Ectodermal cell (in vitro differentiated cells): ENCODE data around the gene GSE1.

Experiments
- H3K27ac ChIP-seq: 2 replicates; pipeline ENCODE4 v1.7.0; 2013; ENCODE audit warnings: mild to moderate bottlenecking, low read depth, low read length; ENCODE audit not compliant: insufficient read depth, poor library complexity, severe bottlenecking
- H3K27me3 ChIP-seq: 2 replicates; pipeline ENCODE4 v1.7.0; 2013; ENCODE audit warnings: mild to moderate bottlenecking, low read length; ENCODE audit not compliant: insufficient read depth, control insufficient read depth, poor library complexity, severe bottlenecking
- H3K36me3 ChIP-seq: one replicate; pipeline ENCODE4 v1.7.0; 2013; ENCODE audit warnings: low read length; ENCODE audit not compliant: control insufficient read depth, insufficient read depth
- H3K4me1 ChIP-seq: one replicate; pipeline ENCODE4 v1.7.0; 2013; ENCODE audit warnings: low read length; ENCODE audit not compliant: control insufficient read depth, insufficient read depth
- H3K4me3 ChIP-seq: 2 replicates; pipeline ENCODE4 v1.7.0; 2013; ENCODE audit warnings: low read depth, low read length, control low read depth; ENCODE audit not compliant: insufficient read depth
- H3K9me3 ChIP-seq: 2 replicates; pipeline ENCODE4 v1.7.0; 2013; ENCODE audit warnings: mild to moderate bottlenecking, low read length, moderate library complexity; ENCODE audit not compliant: control insufficient read depth
- WGBS, 2 experiments: methylation state at CpG; one replicate each; pipeline ENCODE4 v1.1.7; 2013; ENCODE audit warnings: missing lambda C conversion rate in 2 of 2; 5-methylcytosine and 5-hydroxymethylcytosine counted together

GSE1 gene

DNA sequence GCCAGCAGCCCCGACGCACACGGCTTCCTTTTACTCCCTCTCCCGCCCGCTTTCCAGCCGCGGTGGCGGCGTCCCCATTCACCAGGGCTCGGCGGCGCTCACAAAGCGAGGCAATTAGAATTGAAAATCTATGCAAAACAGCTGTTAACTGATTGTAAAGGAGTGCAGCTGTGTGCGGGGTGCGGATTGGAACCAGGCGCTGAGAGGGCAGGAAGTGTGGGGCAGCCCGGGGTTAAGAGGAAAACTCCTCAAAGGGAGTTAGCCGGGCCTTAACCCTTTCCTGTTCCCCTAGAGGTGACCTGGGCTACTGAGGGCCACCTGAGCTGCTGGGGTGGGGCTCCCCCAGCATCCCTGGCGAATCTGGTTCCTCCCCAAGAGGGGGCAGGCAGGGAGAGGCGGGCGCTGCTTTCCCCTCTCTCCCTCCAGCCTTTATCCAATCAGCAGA, 5.8 kb upstream of the GSE1 start:
- no peaks in the 10 kb centered on the region for H3K36me3 ChIP-seq
- peaks cover 47% of the 10 kb centered on the region for H3K27me3 ChIP-seq
- H3K9me3 ChIP-seq: no peaks in the 10 kb centered on the region
- 3 to 4% methylated on average over 21 of the region's 21 CpGs for WGBS, 2 experiments
- H3K4me1 ChIP-seq: peaks cover 40% of the 10 kb centered on the region
- no peak overlapping the region for H3K4me3 ChIP-seq
- peak overlapping the region; percentile 26 for H3K27ac ChIP-seq

GRCh38 chr16:85607796-85608514, 5.2 kb upstream of the GSE1 start:
- Histone ChIP-seq H3K4me1 (peaks cover 36% of the 10 kb centered on the region), H3K4me3 (no peak overlapping the region)
- 62 to 63% methylated on average over 14 of the region's 14 CpGs for WGBS, 2 experiments

DNA sequence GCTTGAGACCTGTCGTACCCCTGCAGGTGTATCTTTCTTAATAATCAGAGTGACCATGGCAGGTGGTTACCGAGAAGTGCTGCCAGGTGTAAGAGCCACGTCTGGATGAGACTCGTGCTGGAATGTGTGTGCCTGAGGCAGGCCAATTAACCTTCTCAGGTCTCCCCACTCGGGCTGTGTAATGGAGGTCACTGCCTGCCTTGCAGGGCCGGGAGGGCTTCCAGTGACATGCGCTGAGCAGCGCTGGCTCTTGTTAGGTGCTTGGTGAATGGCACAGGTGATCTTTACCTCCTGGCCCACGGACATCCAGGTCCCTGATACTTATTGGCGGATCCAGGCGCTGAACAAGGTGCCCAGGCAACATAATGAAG, 4.6 kb upstream of the GSE1 start:
- no peaks in the 10 kb centered on the region for H3K9me3 ChIP-seq
- WGBS, 2 experiments: 83 to 84% methylated on average over 11 of the region's 11 CpGs
- H3K4me3 ChIP-seq: no peak overlapping the region
- H3K27ac ChIP-seq: no peak overlapping the region
- H3K36me3 ChIP-seq: no peaks in the 10 kb centered on the region
- peaks cover 56% of the 10 kb centered on the region for H3K27me3 ChIP-seq
- H3K4me1 ChIP-seq: peaks cover 31% of the 10 kb centered on the region

More at GRCh38 chr16:85607796-85608514, 5.2 kb upstream of the GSE1 start:
- H3K27me3 ChIP-seq: peaks cover 54% of the 10 kb centered on the region
- H3K36me3 ChIP-seq: no peaks in the 10 kb centered on the region
- peak overlapping the region; percentile 26 for H3K27ac ChIP-seq
- H3K9me3 ChIP-seq: no peaks in the 10 kb centered on the region

DNA sequence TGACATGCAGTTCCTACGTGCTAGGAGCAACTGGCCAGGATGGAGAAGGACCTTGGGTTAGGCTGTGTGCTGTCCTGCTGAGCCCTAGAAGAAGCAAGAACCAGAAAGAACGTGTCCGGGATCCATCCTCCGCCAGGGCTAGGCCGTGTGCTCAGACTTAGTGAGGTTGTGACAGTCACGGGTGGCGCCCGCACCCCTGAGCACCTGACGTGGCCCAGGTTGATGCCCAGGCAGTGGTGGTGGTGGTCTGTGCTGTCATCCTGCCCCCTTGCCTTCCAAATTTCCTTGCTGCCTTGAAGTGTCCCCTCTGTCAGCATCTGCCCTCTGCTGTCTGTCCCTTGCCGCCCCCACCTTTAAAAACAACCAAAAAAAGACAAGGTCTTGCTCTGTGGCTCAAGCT, 4.2 kb upstream of the GSE1 start:
- 90 to 91% methylated on average over 10 of the region's 10 CpGs for WGBS, 2 experiments
- Histone ChIP-seq H3K27me3 (peaks cover 56% of the 10 kb centered on the region), H3K36me3 (no peaks in the 10 kb centered on the region), H3K9me3 (no peaks in the 10 kb centered on the region), H3K27ac (no peak overlapping the region), H3K4me3 (no peak overlapping the region), H3K4me1 (peaks cover 31% of the 10 kb centered on the region)

DNA sequence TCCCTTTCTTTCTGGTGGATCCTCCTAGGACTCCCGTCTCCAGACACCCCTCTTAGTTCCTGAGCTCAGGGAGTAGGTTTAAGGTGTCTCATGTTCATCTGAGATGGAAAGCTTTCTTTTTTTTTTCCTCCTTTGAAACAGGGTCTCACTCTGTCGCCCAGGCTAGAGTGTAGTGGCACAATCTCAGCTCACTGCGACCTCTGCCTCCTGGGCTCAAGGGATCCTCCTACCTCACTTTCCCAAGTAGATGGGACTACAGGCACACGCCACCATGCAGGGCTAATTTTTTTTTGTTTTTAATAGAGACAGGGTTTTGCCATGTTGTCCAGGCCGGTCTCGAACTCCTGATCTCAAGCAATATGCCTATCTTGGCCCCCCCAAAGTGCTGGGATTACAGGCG, 3.6 kb upstream of the GSE1 start:
- WGBS, 2 experiments: 86 to 90% methylated on average over 6 to 7 of the region's 7 CpGs
- H3K27me3 ChIP-seq: peaks cover 61% of the 10 kb centered on the region
- H3K4me1 ChIP-seq: peaks cover 34% of the 10 kb centered on the region
- H3K36me3 ChIP-seq: no peaks in the 10 kb centered on the region
- H3K4me3 ChIP-seq: no peak overlapping the region
- H3K9me3 ChIP-seq: no peaks in the 10 kb centered on the region
- H3K27ac ChIP-seq: no peak overlapping the region

GRCh38 chr16:85610059-85610445, 3.1 kb upstream of the GSE1 start:
- peaks cover 39% of the 10 kb centered on the region for H3K4me1 ChIP-seq
- H3K36me3 ChIP-seq: no peaks in the 10 kb centered on the region
- no peak overlapping the region for H3K27ac ChIP-seq
- H3K4me3 ChIP-seq: no peak overlapping the region
- H3K27me3 ChIP-seq: peaks cover 66% of the 10 kb centered on the region
- WGBS, 2 experiments: 61 to 64% methylated on average over 11 of the region's 11 CpGs
- no peaks in the 10 kb centered on the region for H3K9me3 ChIP-seq

DNA sequence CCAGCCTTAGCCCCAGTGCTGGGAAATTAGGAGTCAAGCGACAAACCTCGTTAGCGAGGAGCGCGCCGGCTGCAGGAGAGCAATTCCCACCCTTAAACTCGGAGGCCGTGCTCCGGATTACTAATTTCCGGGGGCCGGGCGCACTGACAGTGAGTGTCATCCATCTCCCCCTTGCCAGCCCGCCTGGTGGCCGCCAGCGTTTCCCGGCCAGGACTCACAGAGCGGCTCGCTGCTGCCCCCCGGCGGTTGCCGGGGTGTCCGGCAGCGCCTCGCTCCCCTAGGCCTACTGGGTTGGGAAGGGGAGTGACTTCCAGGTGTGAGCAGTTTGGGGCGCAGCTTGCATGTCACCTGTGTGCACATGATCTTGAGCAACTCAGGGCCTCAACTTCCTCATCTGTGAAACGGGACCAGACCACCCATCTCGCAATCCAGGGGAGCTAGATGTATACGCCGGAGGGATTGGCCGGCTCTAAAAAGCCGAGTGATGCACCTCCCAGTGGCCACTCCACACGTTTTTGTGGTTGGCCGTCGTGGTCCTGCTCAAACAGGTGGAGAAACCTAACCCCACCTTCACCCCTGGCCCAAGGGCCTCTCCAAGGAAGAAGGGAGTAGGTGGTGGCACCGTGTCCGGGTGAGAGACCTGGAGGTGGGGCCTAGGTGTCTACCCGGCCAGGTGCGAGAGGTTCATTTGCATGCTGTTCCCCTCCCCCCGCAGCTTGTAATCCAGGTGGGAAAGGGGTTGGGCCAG, 2.5 kb upstream of the GSE1 start:
- Histone ChIP-seq H3K4me3 (no peak overlapping the region), H3K9me3 (no peaks in the 10 kb centered on the region), H3K27ac (no peak overlapping the region), H3K27me3 (peaks cover 71% of the 10 kb centered on the region), H3K4me1 (peaks cover 42% of the 10 kb centered on the region), H3K36me3 (no peaks in the 10 kb centered on the region)
- 1 to 2% methylated on average over 39 of the region's 39 CpGs for WGBS, 2 experiments

DNA sequence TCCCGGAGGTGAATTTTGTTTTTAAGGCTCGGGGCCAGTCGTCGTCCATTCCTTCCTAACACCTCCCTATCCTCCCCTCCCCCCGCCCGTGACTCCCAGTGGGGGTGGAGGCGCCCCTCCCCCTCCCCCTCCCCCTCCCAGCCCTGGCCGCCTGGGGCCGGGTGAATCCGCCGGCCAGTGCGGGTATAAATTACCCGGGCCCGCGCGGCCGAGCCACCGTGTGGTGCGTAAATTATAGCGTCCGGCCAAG, 2.0 kb upstream of the GSE1 start:
- Histone ChIP-seq H3K27ac (peak overlapping the region; percentile 3), H3K4me1 (peaks cover 42% of the 10 kb centered on the region), H3K27me3 (peaks cover 76% of the 10 kb centered on the region), H3K9me3 (no peaks in the 10 kb centered on the region), H3K36me3 (no peaks in the 10 kb centered on the region), H3K4me3 (peak overlapping the region; percentile 39)
- WGBS, 2 experiments: 0 to 1% methylated on average over 17 to 19 of the region's 21 CpGs

DNA sequence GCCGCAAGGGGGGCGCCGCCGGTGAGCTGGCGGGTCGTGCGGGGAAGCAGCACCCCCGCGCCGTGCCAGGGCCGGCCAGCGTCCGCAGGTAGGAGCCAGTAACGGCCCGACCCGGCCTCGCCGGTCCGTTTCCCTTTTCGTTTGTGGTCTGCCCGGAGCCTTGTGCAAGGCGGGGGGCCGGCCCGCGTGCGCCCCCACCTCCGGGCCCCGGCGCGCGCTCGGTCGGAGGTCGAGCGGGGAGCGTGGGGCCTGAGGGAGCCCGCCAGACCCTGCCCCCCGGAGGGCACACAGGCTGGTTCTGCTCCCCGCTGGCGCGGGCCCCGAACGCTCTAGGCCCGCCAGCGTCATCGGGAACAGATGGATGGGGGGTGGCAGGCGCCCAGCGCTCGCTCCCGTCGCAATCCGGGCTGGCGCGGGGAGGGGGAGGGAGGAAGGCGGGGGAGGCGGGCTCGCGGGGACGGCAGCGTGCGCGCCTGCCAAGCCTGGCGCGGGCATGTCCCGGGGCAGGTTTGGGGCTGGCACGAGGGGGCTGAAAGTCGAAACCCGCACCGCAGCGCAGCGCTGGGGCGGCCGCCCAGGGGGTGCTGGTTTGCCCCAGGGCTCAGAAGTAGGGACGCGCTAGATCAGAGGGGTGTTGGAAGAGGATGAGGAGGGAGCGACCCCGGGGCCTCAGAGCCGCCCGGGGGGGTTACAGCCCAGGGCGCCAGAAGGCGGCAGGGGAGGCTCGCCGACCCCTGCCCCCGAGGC, 1.5 kb upstream of the GSE1 start:
- H3K27ac ChIP-seq: peak overlapping the region; percentile 3
- peaks cover 46% of the 10 kb centered on the region for H3K4me1 ChIP-seq
- 0 to 1% methylated on average over 84 of the region's 84 CpGs for WGBS, 2 experiments
- no peaks in the 10 kb centered on the region for H3K36me3 ChIP-seq
- H3K4me3 ChIP-seq: peak overlapping the region; percentile 39
- H3K27me3 ChIP-seq: peaks cover 79% of the 10 kb centered on the region
- no peaks in the 10 kb centered on the region for H3K9me3 ChIP-seq

DNA sequence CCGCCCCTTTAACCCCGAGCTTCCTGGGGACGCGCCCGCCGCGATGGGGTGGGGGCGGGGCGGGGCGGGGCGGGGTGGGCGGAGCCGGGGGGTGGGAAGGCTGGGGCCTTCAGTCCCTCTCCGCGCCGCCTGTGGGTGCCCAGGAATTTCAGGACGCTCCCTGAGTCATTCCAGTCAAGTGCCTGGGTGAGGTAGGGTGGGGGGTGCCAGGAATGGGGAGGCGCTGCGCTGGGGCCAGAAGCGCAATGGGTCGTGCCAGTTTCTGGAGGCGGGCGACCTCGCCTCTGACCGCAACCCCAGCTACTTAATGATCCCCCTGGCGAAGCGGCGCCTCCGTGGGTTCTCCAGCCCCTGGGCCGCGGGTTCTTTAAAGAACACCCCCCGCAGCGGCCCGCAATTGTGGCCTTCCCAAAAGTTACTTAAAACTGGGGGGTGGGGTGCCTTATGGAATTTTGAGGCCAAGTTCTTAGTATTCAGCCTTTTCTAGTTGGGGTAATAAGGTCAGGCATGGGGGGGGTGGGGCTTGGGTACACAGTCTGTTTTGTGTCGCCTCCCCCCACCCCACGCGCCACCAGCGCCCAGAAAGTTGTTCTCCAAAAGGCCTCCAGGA, 826 bp upstream of the GSE1 start:
- H3K4me3 ChIP-seq: peak overlapping the region; percentile 40
- peaks cover 50% of the 10 kb centered on the region for H3K4me1 ChIP-seq
- H3K27ac ChIP-seq: peak overlapping the region; percentile 9
- H3K27me3 ChIP-seq: peaks cover 77% of the 10 kb centered on the region
- H3K36me3 ChIP-seq: no peaks in the 10 kb centered on the region
- H3K9me3 ChIP-seq: no peaks in the 10 kb centered on the region
- 0 to 1% methylated on average over 35 to 37 of the region's 38 CpGs for WGBS, 2 experiments
